ENCODE results near the gene MAGOHB.

MAGOHB gene

GRCh38 chr12:10554228-10554755 lies 59.1 kb downstream of the MAGOHB start:
- Histone ChIP-seq H2BK5ac (ENCODE audit: low read length) (no peak overlapping the region), H2AK5ac (ENCODE audit: low read length) (no peak overlapping the region), H4K8ac (ENCODE audit: low read depth, low read length) (no peak overlapping the region), H3K56ac (ENCODE audit: low read length) (no peak overlapping the region), H3K4ac (ENCODE audit: low read depth, low read length) (no peak overlapping the region), H3K9ac (ENCODE audit: low read length) (no peak overlapping the region), H3K23ac (ENCODE audit: low read length) (no peak overlapping the region), H2BK15ac (replicated peaks; ENCODE audit: low read depth) (no peak overlapping the region), H3K4me3 (ENCODE audit: low read length) (no peak overlapping the region), H3K36me3 (ENCODE audit: control insufficient read depth, insufficient read depth, low read length) (no peaks in the 10 kb centered on the region), H3K18ac (ENCODE audit: low read length) (no peak overlapping the region), H2BK120ac (ENCODE audit: low read depth, low read length) (no peak overlapping the region), H4K5ac (ENCODE audit: low read length) (no peak overlapping the region), H3K27me3 (ENCODE audit: insufficient read depth, low read length, poor library complexity) (no peaks in the 10 kb centered on the region), H3K27ac (ENCODE audit: low read depth, low read length) (no peak overlapping the region), H3K79me2 (ENCODE audit: control insufficient read depth, insufficient read depth, low read length) (no peaks in the 10 kb centered on the region), H3K4me2 (ENCODE audit: low read length) (no peak overlapping the region), H3K4me1 (ENCODE audit: control insufficient read depth, low read depth, low read length) (peaks cover 5% of the 10 kb centered on the region), H3K79me1 (ENCODE audit: low read length) (no peaks in the 10 kb centered on the region)
- DNase-seq, result no peak
- WGBS (ENCODE audit: extremely low coverage, insufficient coverage, low lambda C conversion rate), result no CpG with 5 or more reads among the region's 6 CpGs
